Muscle of leg (tissue), 11 donors: ENCODE data around the gene ANXA6. TPM values are rescaled to one million over a fixed set of nuclear protein-coding genes. Genes with fewer than 3 reads are reported as not detected.

Experiments
- DNase-seq: peaks from one replicate; pipeline ENCODE4 v3.0.0; 2013
- H3K27ac ChIP-seq: one replicate; pipeline ENCODE4 v1.5.1; 2013; ENCODE audit warnings: mild to moderate bottlenecking, low read length, control low read depth
- H3K27me3 ChIP-seq: one replicate; pipeline ENCODE4 v1.6.1; 2013; ENCODE audit warnings: low read length; ENCODE audit not compliant: control insufficient read depth, insufficient read depth
- H3K36me3 ChIP-seq: one replicate; pipeline ENCODE4 v1.6.1; 2013; ENCODE audit warnings: low read length; ENCODE audit not compliant: control insufficient read depth, insufficient read depth
- H3K4me1 ChIP-seq: one replicate; pipeline ENCODE4 v1.6.1; 2013; ENCODE audit warnings: low read length; ENCODE audit not compliant: control insufficient read depth, insufficient read depth
- H3K4me3 ChIP-seq: one replicate; pipeline ENCODE4 v1.5.1; 2013; ENCODE audit warnings: low read length, control low read depth
- H3K9me3 ChIP-seq: replicated peaks from 2 replicates; pipeline ENCODE4 v1.6.1; 2013; ENCODE audit warnings: low read depth, low read length; ENCODE audit not compliant: control insufficient read depth
- WGBS: methylation state at CpG from one replicate; pipeline ENCODE4 v1.1.5; 2013; ENCODE audit warnings: missing lambda C conversion rate; ENCODE audit not compliant: insufficient coverage; 5-methylcytosine and 5-hydroxymethylcytosine counted together
- polyA plus RNA-seq, 8 donors: library from polyadenylated mRNA; unstranded; fragments of 120-200 nt; gene quantifications; one replicate each; pipeline versions ENCODE4 v1.2.1 to v1.2.3, GENCODE V29; 2013; ENCODE audit warnings: inconsistent platforms in 1 of 8, low replicate concordance in 1 of 8; ENCODE audit not compliant: insufficient read length in 8 of 8, insufficient read depth in 1 of 8
- total RNA-seq: library from RNA; stranded (reverse); fragments of 120-200 nt; gene quantifications from one replicate; pipeline ENCODE4 v1.2.4, GENCODE V29; 2013

The ANXA6 gene
- total and polyA plus RNA-seq, 9 donors = 335 to 439 (median 391) TPM

- Histone ChIP-seq H3K27ac (no peak overlapping the region), H3K4me1 (peaks cover 33% of the 10 kb centered on the region), H3K27me3 (no peaks in the 10 kb centered on the region), H3K36me3 (peaks cover 11% of the 10 kb centered on the region), H3K9me3 (no peaks in the 10 kb centered on the region), H3K4me3 (no peak overlapping the region)
- 80% methylated on average over 10 of the region's 16 CpGs for WGBS
- no peak for DNase-seq
Measured at GRCh38 chr5:151078490-151079262, 78.9 kb downstream of the ANXA6 start.

- Histone ChIP-seq H3K36me3 (peaks cover 11% of the 10 kb centered on the region), H3K27me3 (no peaks in the 10 kb centered on the region), H3K27ac (no peak overlapping the region), H3K4me1 (peaks cover 26% of the 10 kb centered on the region), H3K4me3 (no peak overlapping the region), H3K9me3 (no peaks in the 10 kb centered on the region)
- DNase-seq = no peak
- 94% methylated on average over 3 of the region's 3 CpGs for WGBS
Measured at GRCh38 chr5:151077967-151078366, 79.6 kb downstream of the ANXA6 start.

- peaks cover 21% of the 10 kb centered on the region for H3K4me1 ChIP-seq
- no peak for DNase-seq
Measured at GRCh38 chr5:151077419-151077818, 80.2 kb downstream of the ANXA6 start.

DNA sequence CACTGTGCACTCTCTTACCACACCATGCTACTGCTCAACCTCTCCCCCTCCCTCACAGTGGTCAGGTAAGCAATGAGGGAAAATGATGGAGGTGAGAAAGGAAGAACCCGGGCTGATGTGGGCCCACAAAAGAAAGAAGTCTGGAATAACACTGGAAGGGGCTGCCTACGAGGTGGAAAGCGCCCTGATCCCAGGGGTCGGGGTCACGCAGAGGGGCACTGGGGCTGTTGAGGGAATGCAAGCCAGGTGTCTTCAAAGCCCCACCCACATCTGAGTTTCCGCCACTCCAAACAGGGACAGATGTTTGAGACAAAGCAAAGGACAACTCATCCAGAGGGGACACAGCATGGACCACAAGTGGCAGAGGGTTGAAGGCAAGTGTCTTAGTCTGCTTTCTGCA is 81.0 kb downstream of the ANXA6 start:
- peaks cover 16% of the 10 kb centered on the region for H3K36me3 ChIP-seq
- WGBS = 81% methylated on average over 5 of the region's 6 CpGs
- no peaks in the 10 kb centered on the region for H3K9me3 ChIP-seq
- DNase-seq = no peak
- no peak overlapping the region for H3K4me3 ChIP-seq
- peaks cover 16% of the 10 kb centered on the region for H3K4me1 ChIP-seq
- H3K27ac ChIP-seq = no peak overlapping the region
- H3K27me3 ChIP-seq = no peaks in the 10 kb centered on the region

More at GRCh38 chr5:151077419-151077818, 80.2 kb downstream of the ANXA6 start:
- peaks cover 11% of the 10 kb centered on the region for H3K36me3 ChIP-seq
- no peak overlapping the region for H3K4me3 ChIP-seq
- 92% methylated on average over 9 of the region's 9 CpGs for WGBS
- no peak overlapping the region for H3K27ac ChIP-seq
- H3K27me3 ChIP-seq = no peaks in the 10 kb centered on the region
- H3K9me3 ChIP-seq = no peaks in the 10 kb centered on the region

DNA sequence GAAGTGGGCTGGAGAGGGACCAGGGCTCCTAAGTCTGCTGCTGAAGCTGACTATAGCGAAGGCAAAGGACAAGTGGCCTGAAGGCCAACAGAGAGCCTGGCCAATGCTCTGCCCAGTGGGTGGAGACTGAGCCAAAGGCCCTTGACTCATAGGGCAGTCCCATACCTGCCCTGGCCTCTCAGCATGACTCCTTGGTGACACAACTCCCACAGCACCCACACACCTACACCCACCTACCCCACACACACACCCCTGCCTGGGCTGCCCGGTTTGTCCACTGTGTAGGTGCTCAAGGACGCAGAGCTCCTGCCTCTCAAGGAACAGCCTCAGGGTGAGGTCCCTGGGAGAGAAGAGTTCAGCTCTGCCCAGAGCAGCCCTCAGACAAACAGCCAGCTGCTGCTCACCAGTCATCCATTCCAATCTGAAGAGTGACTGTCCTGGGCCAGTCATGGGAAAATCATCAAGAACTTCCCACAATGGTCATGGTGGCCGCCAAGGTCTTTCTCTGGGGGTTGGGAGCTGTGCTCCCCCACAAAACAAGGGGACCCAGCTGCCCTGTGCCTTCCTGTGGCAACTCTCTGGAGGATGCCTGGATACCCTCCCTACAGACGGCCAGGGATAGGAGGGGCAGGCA is 81.8 kb downstream of the ANXA6 start:
- WGBS = 96% methylated on average over 3 of the region's 5 CpGs
- H3K27ac ChIP-seq = no peak overlapping the region
- no peak for DNase-seq

GRCh38 chr5:151074557-151074956 is 83.0 kb downstream of the ANXA6 start:
- peaks cover 17% of the 10 kb centered on the region for H3K36me3 ChIP-seq
- H3K9me3 ChIP-seq = no peaks in the 10 kb centered on the region
- DNase-seq = no peak
- no CpG with 5 or more reads among the region's 2 CpGs for WGBS
- H3K4me1 ChIP-seq = peaks cover 19% of the 10 kb centered on the region
- H3K27ac ChIP-seq = no peak overlapping the region
- H3K4me3 ChIP-seq = no peak overlapping the region
- H3K27me3 ChIP-seq = no peaks in the 10 kb centered on the region

More for the DNA sequence above, 81.8 kb downstream of the ANXA6 start:
- Histone ChIP-seq H3K36me3 (peaks cover 17% of the 10 kb centered on the region), H3K9me3 (no peaks in the 10 kb centered on the region), H3K4me1 (peaks cover 14% of the 10 kb centered on the region), H3K4me3 (no peak overlapping the region), H3K27me3 (no peaks in the 10 kb centered on the region)

GRCh38 chr5:151073280-151073679 is 84.3 kb downstream of the ANXA6 start:
- peaks cover 30% of the 10 kb centered on the region for H3K4me1 ChIP-seq
- H3K9me3 ChIP-seq = no peaks in the 10 kb centered on the region
- no peaks in the 10 kb centered on the region for H3K27me3 ChIP-seq
- no peak for DNase-seq
- H3K27ac ChIP-seq = no peak overlapping the region
- H3K36me3 ChIP-seq = peaks cover 11% of the 10 kb centered on the region
- no CpG with 5 or more reads among the region's 2 CpGs for WGBS
- H3K4me3 ChIP-seq = no peak overlapping the region

DNA sequence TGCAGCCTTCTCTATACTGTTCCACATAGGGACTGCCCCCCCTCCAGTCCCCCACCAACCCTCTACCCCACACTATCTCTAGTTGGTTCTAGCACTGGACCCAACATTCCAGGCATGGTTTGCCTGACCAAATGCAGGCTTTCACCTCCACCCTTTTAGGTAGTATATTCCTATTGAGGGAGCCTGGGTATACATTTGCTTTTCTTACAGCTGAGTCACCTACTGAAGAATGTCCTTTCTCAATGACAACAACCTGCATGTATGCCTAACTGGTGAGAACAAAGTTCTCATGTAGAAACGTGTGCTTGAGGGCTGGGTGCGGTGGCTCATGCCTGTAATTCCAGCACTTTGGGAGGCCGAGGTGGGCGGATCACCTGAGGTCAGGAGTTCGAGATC is 85.0 kb downstream of the ANXA6 start:
- H3K9me3 ChIP-seq = no peaks in the 10 kb centered on the region
- H3K27ac ChIP-seq = no peak overlapping the region
- no peak for DNase-seq
- no peaks in the 10 kb centered on the region for H3K27me3 ChIP-seq
- H3K36me3 ChIP-seq = peaks cover 8% of the 10 kb centered on the region
- no peak overlapping the region for H3K4me3 ChIP-seq
- WGBS = no CpG with 5 or more reads among the region's 5 CpGs
- H3K4me1 ChIP-seq = peaks cover 36% of the 10 kb centered on the region

GRCh38 chr5:151071848-151072629 is 85.5 kb downstream of the ANXA6 start:
- Histone ChIP-seq H3K9me3 (no peaks in the 10 kb centered on the region), H3K4me3 (no peak overlapping the region), H3K36me3 (peaks cover 13% of the 10 kb centered on the region), H3K4me1 (peaks cover 41% of the 10 kb centered on the region), H3K27me3 (no peaks in the 10 kb centered on the region), H3K27ac (no peak overlapping the region)
- no peak for DNase-seq
- WGBS = 95% methylated on average over 2 of the region's 10 CpGs

- 80% methylated on average over 1 of the region's 4 CpGs for WGBS
- H3K4me3 ChIP-seq = no peak overlapping the region
- peaks cover 38% of the 10 kb centered on the region for H3K4me1 ChIP-seq
- no peaks in the 10 kb centered on the region for H3K27me3 ChIP-seq
- H3K36me3 ChIP-seq = peaks cover 17% of the 10 kb centered on the region
- no peaks in the 10 kb centered on the region for H3K9me3 ChIP-seq
- no peak overlapping the region for H3K27ac ChIP-seq
- DNase-seq = no peak
Measured at GRCh38 chr5:151071021-151071420, 86.6 kb downstream of the ANXA6 start.
